OCI-LY7 (cell line): ENCODE data around the gene VAV1. TPM values are rescaled to one million over a fixed set of nuclear protein-coding genes. Genes with fewer than 3 reads are reported as not detected.
A peak's percentile ranks its signal among the peaks of the same experiment; 100 is the strongest.

Source experiments
- BruUV-seq: library from RNA; stranded (reverse); fragments of 400-500 nt; replicated peaks from 2 replicates; lab custom pipeline; 2021; lab: Mats Ljungman, UMichigan
- CTCF ChIA-PET: fragments of 300-600 bp; sonication (Branson Sonifier 250); formaldehyde crosslinking; loops from one replicate; lab custom pipeline; 2022; ENCODE audit warnings: antibody characterized with exemption; ENCODE audit not compliant: unreplicated experiment; lab: Charles Lee
- POLR2A ChIA-PET: fragments of 300-600 bp; sonication (Branson Sonifier 250); formaldehyde crosslinking; loops from one replicate; lab custom pipeline; 2022; ENCODE audit warnings: antibody characterized with exemption; lab: Charles Lee
- DNase-seq: peaks from one replicate; pipeline ENCODE4 v3.0.0-alpha.2; 2015; ENCODE audit warnings: low spot score
- H2AFZ ChIP-seq: fragments of 200-600 bp; sonication (generic), shearing (Covaris generic); 2 replicates; pipeline ENCODE4 v1.6.1; 2014; ENCODE audit warnings: mild to moderate bottlenecking, antibody characterized with exemption, low read length, moderate library complexity
- H3K27ac ChIP-seq: fragments of 200-600 bp; sonication (generic); 2 replicates; pipeline ENCODE4 v1.5.1; 2014; ENCODE audit warnings: mixed run types, low read depth, mild to moderate bottlenecking, moderate library complexity, low read length, inconsistent platforms; ENCODE audit not compliant: poor library complexity, severe bottlenecking
- H3K36me3 ChIP-seq: fragments of 200-600 bp; sonication (generic); 2 replicates; pipeline ENCODE4 v1.6.1; 2014; ENCODE audit warnings: mild to moderate bottlenecking, antibody characterized with exemption, low read length, moderate library complexity, mixed read lengths; ENCODE audit not compliant: insufficient read depth
- H3K4me1 ChIP-seq: fragments of 200-600 bp; sonication (generic); 2 replicates; pipeline ENCODE4 v1.5.1; 2014; ENCODE audit warnings: mild to moderate bottlenecking, low read length; ENCODE audit not compliant: insufficient read depth, poor library complexity, severe bottlenecking
- H3K4me2 ChIP-seq: fragments of 200-600 bp; sonication (generic); 2 replicates; pipeline ENCODE4 v1.6.1; 2014; ENCODE audit warnings: mild to moderate bottlenecking, low read length
- H3K4me3 ChIP-seq: fragments of 200-600 bp; sonication (generic); 2 replicates; pipeline ENCODE4 v1.5.1; 2014; ENCODE audit warnings: mild to moderate bottlenecking, low read depth, low read length; ENCODE audit not compliant: poor library complexity, severe bottlenecking
- H3K79me2 ChIP-seq: fragments of 200-600 bp; sonication (generic); 2 replicates; pipeline ENCODE4 v1.6.1; 2016; ENCODE audit warnings: low read depth, mild to moderate bottlenecking, low read length, moderate library complexity, mixed read lengths; ENCODE audit not compliant: insufficient read depth
- H3K9me2 ChIP-seq: fragments of 200-600 bp; sonication (generic); 2 replicates; pipeline ENCODE4 v1.6.1; 2016; ENCODE audit warnings: mild to moderate bottlenecking, low read length, mixed read lengths; ENCODE audit not compliant: insufficient read depth
- H3K9me3 ChIP-seq: fragments of 200-600 bp; sonication (generic); 2 replicates; pipeline ENCODE4 v1.6.1; 2014; ENCODE audit warnings: mild to moderate bottlenecking, mixed run types, low read length, mixed read lengths
- H4K20me1 ChIP-seq: fragments of 200-600 bp; sonication (generic); 2 replicates; pipeline ENCODE4 v1.6.1; 2014; ENCODE audit warnings: mild to moderate bottlenecking, antibody characterized with exemption, low read length, moderate library complexity, mixed read lengths; ENCODE audit not compliant: insufficient read depth
- EZH2phosphoT487 ChIP-seq: fragments of 200-600 bp; sonication (generic); IDR thresholded peaks from 2 replicates; pipeline ENCODE4 v1.6.1; 2018; ENCODE audit warnings: low read depth, borderline replicate concordance, mild to moderate bottlenecking, mixed run types, antibody characterized with exemption, low read length, moderate library complexity, mixed read lengths
- intact Hi-C: fragments of 100-400 bp; cut with micrococcal nuclease; formaldehyde crosslinking; loops from one replicate; pipeline ENCODE4 v1.10.0; 2022; ENCODE audit not compliant: unreplicated experiment
- total RNA-seq, 2 experiments: library from RNA; depleted of rRNA in 1 of 2; stranded (reverse); fragments of >200 nt in 1 of 2; shearing (Covaris generic) in 1 of 2; gene quantifications; 2 replicates each; pipeline ENCODE4 v1.2.3, GENCODE V29; 2014 to 2022
- TF ChIP-seq, protein P1 (sequence below): fragments of 200-600 bp; sonication (generic); conservative IDR thresholded peaks from 2 replicates; pipeline ENCODE4 v1.5.1; 2014; ENCODE audit warnings: mild to moderate bottlenecking, antibody characterized with exemption, low read length, moderate library complexity, mixed read lengths

VAV1 gene
- total RNA-seq, 2 experiments from 2014 or later: 90.7 to 107 TPM

- H3K36me3 ChIP-seq: no peaks in the 10 kb centered on the region
- no peak for TF ChIP-seq EZH2phosphoT487
- TF ChIP-seq, protein P1, sequence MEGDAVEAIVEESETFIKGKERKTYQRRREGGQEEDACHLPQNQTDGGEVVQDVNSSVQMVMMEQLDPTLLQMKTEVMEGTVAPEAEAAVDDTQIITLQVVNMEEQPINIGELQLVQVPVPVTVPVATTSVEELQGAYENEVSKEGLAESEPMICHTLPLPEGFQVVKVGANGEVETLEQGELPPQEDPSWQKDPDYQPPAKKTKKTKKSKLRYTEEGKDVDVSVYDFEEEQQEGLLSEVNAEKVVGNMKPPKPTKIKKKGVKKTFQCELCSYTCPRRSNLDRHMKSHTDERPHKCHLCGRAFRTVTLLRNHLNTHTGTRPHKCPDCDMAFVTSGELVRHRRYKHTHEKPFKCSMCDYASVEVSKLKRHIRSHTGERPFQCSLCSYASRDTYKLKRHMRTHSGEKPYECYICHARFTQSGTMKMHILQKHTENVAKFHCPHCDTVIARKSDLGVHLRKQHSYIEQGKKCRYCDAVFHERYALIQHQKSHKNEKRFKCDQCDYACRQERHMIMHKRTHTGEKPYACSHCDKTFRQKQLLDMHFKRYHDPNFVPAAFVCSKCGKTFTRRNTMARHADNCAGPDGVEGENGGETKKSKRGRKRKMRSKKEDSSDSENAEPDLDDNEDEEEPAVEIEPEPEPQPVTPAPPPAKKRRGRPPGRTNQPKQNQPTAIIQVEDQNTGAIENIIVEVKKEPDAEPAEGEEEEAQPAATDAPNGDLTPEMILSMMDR: no peak
- H3K9me2 ChIP-seq: no peaks in the 10 kb centered on the region
- H3K27ac ChIP-seq: peak within 1 kb of the TSS; percentile 74
- H3K4me3 ChIP-seq: peak within 1 kb of the TSS; percentile 83
- peaks cover 53% of the 10 kb centered on the region for H3K4me1 ChIP-seq
- CTCF ChIA-PET: no interaction called here
- no TSS peak for BruUV-seq
- peaks cover 13% of the 10 kb centered on the region; the same call in 1 of the 2 replicates for H3K79me2 ChIP-seq
- H4K20me1 ChIP-seq: no peaks in the 10 kb centered on the region
- H3K4me2 ChIP-seq: peak within 1 kb of the TSS; percentile 85
- peak within 1 kb of the TSS; percentile 68 for H2AFZ ChIP-seq
- intact Hi-C loops: loop anchor here (1.0 to 5.0 kb wide), 6 partner anchors 36 to 365 kb away; partner anchors contain the start of gene ALKBH7
- peak; percentile 100 for DNase-seq
- POLR2A ChIA-PET: interaction anchor here (0.7 to 1.8 kb wide), 4 partner anchors 35 to 126 kb away, joined by 3 to 8 read pairs (median 4); partner anchors contain the start of gene VAV1
- H3K9me3 ChIP-seq: no peaks in the 10 kb centered on the region
Measured at GRCh38 chr19:6737284-6737872, 35.1 kb upstream of the VAV1 start, which contains the start of gene GPR108. GPR108 (minus strand) TSS chr19:6737580; CDS start chr19:6737576, 4 bp downstream.

DNA sequence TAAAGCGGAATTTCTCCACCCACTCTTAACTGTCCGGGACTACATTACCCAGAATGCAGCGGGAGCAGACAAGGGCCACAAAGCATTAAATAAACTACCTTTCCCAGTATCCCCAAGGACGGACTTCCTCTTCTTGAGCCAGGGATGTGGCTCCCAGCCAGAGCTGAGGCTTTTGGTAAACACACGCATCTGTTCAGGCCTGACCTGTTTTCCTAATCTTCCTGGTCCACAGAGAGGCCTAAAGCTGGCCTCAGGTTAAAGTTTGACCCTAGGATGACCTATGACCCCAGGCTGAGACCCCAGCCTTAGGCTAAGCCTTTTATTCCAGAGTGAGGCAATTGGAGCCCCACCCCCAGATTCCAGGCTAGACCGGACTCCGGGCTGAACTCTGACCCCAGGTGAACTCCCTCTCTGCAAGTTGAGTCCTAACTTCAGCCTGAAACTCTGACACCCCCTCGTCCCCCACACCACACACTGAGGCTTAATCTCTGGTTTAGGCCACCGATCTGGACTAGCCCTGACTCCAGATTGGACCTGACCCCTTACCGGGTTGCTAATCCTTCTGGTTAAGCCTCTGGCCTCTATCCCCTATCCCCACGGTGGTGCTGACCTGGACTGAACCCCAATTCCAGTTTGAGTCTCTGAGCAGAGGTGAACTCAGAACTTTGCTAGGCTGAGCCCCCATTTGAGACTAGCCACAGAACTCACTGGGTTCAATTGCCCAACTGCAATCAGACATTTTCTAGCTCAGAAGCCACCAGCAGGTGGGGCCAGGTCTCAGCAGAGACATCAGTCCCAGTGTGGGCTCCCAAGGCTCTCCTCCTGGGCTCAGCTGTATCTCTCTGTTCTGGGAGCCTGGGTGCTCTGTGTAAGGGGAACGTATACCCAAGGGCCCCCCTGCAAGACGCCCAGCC, 34.4 kb upstream of the VAV1 start:
- Histone ChIP-seq H2AFZ (peak overlapping the region; percentile 68), H3K4me3 (peak overlapping the region; percentile 58), H3K9me2 (no peaks in the 10 kb centered on the region), H3K36me3 (no peaks in the 10 kb centered on the region), H3K4me2 (peak overlapping the region; percentile 78), H4K20me1 (no peaks in the 10 kb centered on the region), H3K27ac (peak overlapping the region; percentile 74), H3K4me1 (peaks cover 53% of the 10 kb centered on the region), H3K79me2 (peaks cover 13% of the 10 kb centered on the region; the same call in 1 of the 2 replicates), H3K9me3 (no peaks in the 10 kb centered on the region)
- intact Hi-C loops: loop anchor here (1.0 to 5.0 kb wide), 10 partner anchors 15 to 365 kb away; partner anchors contain the start of genes ALKBH7 and SH2D3A
- DNase-seq: peak; percentile 95
- ChIA-PET CTCF (interaction anchor here (0.7 kb wide), 1 partner anchor 125 kb away, joined by 4 read pairs; no protein-coding TSS in a partner anchor), POLR2A (interaction anchor here (0.7 to 1.8 kb wide), 4 partner anchors 34 to 125 kb away, joined by 3 to 8 read pairs (median 4); partner anchors contain the start of gene VAV1)
- TF ChIP-seq, protein P1: peak; percentile 99
- no peak for TF ChIP-seq EZH2phosphoT487
- no TSS peak for BruUV-seq
